HL-60 (cell line): ENCODE results near the gene AFF4.

Source experiments
- DNase-seq, 2 experiments: peaks; one replicate each; pipeline ENCODE4 v3.0.0-alpha.2; 2010 to 2020; ENCODE audit warnings: low read depth in 1 of 2, low spot score in 1 of 2
- H3K27ac ChIP-seq: fragments of 250-450 bp; sonication (Bioruptor Pico); replicated peaks from 2 replicates; pipeline ENCODE4 v1.5.1; 2020; ENCODE audit warnings: mild to moderate bottlenecking, moderate library complexity
- H3K27me3 ChIP-seq: fragments of 250-450 bp; sonication (Bioruptor Pico); 2 replicates; pipeline ENCODE4 v1.5.1; 2021; ENCODE audit warnings: mild to moderate bottlenecking, moderate library complexity; ENCODE audit not compliant: insufficient read depth, poor library complexity, severe bottlenecking
- H3K4me3 ChIP-seq: replicated peaks from 2 replicates; pipeline ENCODE4 v1.5.1; 2011; ENCODE audit warnings: mild to moderate bottlenecking, control low read depth, low read length; ENCODE audit not compliant: insufficient read depth
- GABPA ChIP-seq: IDR thresholded peaks from 2 replicates; pipeline ENCODE4 v1.6.1; 2012; ENCODE audit warnings: low read depth
- POLR2AphosphoS5 ChIP-seq: IDR thresholded peaks from 2 replicates; pipeline ENCODE4 v1.6.1; 2012; ENCODE audit warnings: low read depth
- REST ChIP-seq: IDR thresholded peaks from 2 replicates; pipeline ENCODE4 v1.6.1; 2012; ENCODE audit warnings: low read depth; ENCODE audit not compliant: insufficient replicate concordance
- SPI1 ChIP-seq: IDR thresholded peaks from 2 replicates; pipeline ENCODE4 v1.6.1; 2012; ENCODE audit warnings: low read depth, mild to moderate bottlenecking, borderline replicate concordance
- TF ChIP-seq, protein P1 (sequence below): IDR thresholded peaks from one replicate; pipeline ENCODE4 v1.5.1; 2011; ENCODE audit warnings: low read length, control low read depth, inconsistent platforms; ENCODE audit not compliant: insufficient read depth

The AFF4 gene

GRCh38 chr5:132839426-132840301 lies 123.8 kb downstream of the AFF4 start:
- no peak overlapping the region for H3K27ac ChIP-seq
- H3K4me3 ChIP-seq = no peak overlapping the region
- DNase-seq = no peak
- no peaks in the 10 kb centered on the region for H3K27me3 ChIP-seq
- TF ChIP-seq, protein P1, sequence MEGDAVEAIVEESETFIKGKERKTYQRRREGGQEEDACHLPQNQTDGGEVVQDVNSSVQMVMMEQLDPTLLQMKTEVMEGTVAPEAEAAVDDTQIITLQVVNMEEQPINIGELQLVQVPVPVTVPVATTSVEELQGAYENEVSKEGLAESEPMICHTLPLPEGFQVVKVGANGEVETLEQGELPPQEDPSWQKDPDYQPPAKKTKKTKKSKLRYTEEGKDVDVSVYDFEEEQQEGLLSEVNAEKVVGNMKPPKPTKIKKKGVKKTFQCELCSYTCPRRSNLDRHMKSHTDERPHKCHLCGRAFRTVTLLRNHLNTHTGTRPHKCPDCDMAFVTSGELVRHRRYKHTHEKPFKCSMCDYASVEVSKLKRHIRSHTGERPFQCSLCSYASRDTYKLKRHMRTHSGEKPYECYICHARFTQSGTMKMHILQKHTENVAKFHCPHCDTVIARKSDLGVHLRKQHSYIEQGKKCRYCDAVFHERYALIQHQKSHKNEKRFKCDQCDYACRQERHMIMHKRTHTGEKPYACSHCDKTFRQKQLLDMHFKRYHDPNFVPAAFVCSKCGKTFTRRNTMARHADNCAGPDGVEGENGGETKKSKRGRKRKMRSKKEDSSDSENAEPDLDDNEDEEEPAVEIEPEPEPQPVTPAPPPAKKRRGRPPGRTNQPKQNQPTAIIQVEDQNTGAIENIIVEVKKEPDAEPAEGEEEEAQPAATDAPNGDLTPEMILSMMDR = no peak
- TF ChIP-seq GABPA (no peak), SPI1 (no peak), REST (no peak), POLR2AphosphoS5 (no peak)

DNA sequence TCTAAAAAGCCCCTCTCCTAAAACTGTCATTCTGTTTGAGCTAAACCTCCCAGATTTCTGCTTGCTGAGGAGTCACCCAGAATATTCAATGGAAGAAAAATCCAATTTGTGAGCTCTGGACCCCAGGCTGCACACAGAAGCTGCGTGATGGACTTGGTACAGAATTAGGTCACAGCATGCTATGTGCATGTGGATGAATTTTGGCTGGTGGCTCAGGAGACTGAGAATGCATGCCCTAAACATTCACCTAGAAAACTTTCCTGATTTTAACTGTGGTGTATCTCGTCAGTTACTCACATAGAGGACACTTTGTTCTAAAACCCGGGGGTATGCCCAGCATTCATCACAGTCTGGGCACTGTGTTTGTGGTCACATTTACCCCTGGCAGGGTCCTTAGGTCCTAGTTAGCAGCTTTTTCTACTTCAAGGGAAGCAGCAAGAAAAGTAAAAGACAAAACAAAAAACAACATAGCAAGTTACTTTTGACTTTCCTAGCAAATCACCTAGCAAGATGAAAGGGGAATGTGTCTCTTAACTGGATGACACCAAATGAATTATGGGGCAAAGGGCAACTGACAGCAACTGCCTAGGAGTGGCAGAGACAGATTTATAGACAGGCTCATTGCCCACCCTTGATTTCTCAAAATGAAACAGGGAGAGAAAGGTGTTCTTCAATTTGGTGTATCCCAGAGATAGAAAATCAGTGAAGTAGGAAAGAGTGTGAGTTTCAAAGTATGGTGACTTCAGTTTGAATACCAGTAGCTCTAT lies 124.7 kb downstream of the AFF4 start:
- no peaks in the 10 kb centered on the region for H3K27me3 ChIP-seq
- H3K27ac ChIP-seq = no peak overlapping the region
- DNase-seq = no peak
- no peak overlapping the region for H3K4me3 ChIP-seq
- TF ChIP-seq GABPA = no peak
- no peak for TF ChIP-seq REST
- no peak for TF ChIP-seq POLR2AphosphoS5
- TF ChIP-seq, protein P1 = no peak
- no peak for TF ChIP-seq SPI1

DNA sequence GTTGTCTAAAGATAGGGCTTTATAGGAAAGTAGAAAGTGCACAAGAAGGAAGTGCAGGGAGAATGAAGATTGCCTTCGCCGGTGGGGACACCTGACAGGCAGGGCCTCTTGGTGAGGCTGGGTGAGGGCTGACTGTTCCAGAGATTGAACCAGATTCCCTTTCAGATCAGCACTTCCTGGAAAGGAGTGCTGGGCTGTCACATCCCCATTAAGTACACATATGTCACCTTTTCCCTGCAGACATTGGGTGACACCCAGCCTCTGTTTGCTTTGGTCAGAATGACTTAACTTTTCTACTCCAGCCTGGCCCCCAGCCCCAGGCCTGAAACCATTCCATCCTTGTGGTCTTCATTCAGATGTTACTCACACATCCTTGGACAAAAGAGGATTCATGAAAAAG lies 125.6 kb downstream of the AFF4 start:
- TF ChIP-seq REST (no peak), GABPA (no peak), POLR2AphosphoS5 (no peak), SPI1 (no peak)
- TF ChIP-seq, protein P1 = no peak
- H3K4me3 ChIP-seq = no peak overlapping the region
- no peak for DNase-seq
- no peaks in the 10 kb centered on the region for H3K27me3 ChIP-seq
- no peak overlapping the region for H3K27ac ChIP-seq
